D341Med (cell line): ENCODE results near the gene STK31.
A peak's percentile ranks its signal among the peaks of the same experiment; 100 is the strongest.
"Not testable (repeated sequence)": the region's sequence is repeated elsewhere in the genome, so short reads cannot be mapped to it uniquely, and the experiment has no call there.

ENCODE experiments used
- DNase-seq: peaks from one replicate; pipeline ENCODE4 v3.0.0; 2012; ENCODE audit warnings: low spot score

Gene STK31

DNA sequence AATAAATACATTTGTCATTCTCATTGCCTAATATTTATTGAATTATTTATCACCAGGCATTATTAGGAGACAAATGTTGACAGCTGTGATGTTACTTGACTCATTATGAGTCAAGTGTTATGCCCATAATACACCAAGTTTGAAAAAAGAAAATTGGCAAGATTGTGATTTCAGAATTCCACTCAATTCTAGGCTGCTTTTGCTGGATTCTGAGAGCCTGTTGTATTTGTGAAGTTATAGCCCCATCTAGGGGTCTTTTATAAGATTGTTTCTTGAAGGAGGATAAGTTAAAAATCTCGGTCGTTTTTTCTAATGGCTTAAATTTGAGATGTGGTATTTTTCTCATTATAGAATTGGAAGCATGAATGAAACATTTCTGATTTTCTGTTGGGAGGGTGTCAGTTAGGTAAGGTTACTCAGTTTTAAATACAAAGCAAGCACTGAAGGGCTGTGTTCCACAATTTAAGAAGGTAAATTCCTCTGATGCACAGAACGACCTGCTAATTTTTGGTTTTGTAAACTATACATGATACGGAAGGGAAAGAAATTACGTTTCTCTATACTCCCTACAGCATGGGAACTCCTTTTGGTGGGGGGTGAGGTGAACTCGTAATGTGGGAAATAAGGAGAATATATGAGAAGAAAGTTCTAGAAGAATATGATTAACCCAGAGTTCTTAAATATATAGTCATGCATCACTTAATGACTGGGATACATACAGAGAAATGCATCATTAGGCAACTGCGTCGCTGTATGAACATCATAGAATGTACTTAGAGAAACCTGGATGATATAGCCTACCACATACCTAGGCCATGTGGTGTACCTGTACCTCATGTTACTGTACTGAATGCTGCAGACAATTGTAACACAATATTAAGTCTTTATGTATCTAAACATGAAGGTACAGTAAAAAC lies 2.6 kb downstream of the STK31 start:
- DNase-seq, result peak; percentile 40

DNA sequence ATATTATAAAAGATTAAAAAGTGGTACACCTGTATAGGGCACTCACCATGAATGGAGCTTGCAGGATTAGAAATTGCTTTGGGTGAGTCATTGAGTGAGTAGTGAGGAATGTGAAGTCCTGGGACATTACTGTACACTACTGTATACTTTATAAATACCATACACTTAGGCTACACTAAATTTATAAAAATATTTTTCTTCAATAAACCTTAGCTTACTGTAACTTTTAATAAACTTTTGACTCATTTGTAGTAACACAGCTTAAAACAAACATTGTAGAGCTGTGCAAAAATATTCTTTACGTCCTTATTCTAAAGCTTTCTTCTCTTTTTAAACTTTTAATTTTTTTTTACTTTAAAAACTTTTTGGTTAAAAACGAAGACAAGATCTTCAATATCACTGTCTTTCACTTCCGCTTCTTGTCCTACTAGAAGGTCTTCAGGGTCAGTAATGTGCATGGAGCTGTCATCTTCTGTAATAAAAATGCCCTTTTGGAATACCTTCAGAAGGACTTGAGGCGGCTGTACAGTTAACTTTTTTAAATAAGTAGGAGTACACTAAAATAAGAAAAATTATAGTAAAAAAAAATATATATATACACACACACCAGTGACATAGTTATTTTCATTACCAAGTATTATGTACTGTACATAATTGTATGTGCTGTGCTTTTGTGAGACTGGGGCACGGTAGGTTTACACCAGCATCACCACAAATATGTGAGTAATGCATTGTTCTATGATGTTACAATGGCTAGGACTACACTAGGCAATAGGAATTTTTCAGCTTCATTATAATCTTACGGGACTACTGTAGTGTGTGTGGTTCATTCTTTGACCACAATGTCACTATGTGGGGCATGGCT lies 3.5 kb downstream of the STK31 start:
- no peak for DNase-seq

DNA sequence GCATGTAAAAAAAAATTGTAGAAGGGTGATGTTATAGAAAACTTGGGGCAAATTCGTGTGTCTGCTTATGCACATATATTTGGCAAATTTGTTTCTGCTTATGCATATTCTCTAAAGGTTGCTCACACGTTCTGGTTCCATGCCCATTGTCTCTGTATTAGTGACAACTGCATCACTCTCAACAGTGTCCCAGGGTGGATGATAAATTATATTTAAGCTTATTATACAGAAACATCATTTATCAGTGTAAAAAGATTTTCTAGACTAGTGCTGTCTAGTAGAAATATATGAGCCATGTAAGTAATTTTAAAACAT lies 4.1 kb downstream of the STK31 start:
- no peak for DNase-seq

GRCh38 chr7:23714579-23714978 lies 4.6 kb downstream of the STK31 start:
- DNase-seq, result no peak

DNA sequence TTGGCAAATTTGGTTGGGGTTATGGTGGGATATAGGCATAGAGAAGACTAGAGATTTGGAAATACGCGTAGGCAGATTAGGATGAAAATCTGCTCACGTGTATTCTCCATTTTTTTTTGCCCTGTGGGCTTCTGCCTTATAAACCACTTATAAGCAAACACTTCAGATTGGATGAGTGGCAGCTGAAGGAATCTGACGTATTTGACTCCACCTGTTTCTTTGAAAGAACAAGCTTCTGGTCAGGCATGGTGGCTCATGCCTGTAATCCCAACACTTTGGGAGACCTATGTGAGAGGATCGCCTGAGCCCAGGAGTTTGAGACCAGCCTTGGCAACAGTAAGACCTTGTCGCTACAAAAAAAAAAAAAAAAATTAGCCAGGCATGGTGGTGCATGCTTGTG lies 5.1 kb downstream of the STK31 start:
- no peak for DNase-seq

DNA sequence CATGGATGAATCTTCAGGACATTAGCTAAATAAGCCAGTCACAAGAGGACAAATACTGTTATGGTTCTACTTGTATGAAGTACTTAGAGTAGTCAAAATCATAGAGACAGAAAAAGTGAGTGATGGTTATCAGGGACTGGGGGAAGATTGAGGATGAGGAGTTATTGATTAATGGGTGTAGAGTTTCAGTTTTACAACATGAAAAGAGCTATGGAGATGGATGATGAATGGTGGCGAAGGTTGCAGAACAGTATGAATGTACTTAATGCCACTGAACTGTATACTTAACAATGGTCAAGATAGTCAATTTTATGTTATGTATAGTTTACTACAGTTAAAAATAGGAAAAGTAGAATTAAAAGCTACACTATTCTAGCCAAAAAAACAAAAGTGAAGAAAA lies 7.8 kb downstream of the STK31 start:
- DNase-seq, result no peak

DNA sequence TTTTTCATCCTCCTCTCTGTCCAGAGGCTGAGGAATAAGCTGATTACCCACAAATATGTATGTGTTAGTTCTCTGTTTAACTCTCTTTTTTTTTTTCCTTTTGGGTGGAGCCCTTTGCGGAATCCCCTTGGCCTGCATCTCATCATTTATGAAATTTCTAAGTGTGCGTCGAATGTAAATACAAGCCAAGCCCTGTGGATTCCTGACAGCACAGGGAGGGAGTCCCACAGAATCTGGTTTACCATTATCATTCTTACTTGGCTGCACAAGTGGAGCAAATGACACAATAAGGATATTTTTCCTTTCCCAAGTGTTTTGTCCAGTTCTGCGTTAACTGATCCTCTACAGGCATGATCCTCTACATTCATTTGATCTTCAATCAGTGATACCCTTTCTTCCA lies 11.4 kb downstream of the STK31 start:
- no peak for DNase-seq

GRCh38 chr7:23722587-23723216 lies 12.7 kb downstream of the STK31 start:
- not testable (repeated sequence) for DNase-seq

DNA sequence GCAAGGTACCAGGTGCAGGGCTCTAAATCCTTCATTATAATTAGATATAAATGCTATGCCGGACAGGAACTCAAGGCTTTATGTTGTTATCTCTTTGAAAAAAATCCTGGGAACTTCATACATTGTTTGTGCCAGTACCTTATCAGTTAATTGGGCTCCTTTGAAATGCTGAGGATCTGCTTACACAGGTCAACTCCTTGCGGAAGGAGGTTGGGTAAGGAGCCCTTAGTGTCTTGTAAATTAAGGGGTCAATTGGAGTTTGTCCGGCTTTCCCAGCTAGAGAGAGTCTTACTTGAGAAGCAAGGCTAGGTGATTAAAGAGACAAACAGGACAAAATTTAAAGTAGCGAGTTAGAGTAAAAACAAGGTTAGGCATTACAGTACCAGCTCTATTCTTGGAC lies 14.1 kb downstream of the STK31 start:
- not testable (repeated sequence) for DNase-seq

- DNase-seq, result no peak
Measured at GRCh38 chr7:23742051-23742450, 32.0 kb downstream of the STK31 start.

DNA sequence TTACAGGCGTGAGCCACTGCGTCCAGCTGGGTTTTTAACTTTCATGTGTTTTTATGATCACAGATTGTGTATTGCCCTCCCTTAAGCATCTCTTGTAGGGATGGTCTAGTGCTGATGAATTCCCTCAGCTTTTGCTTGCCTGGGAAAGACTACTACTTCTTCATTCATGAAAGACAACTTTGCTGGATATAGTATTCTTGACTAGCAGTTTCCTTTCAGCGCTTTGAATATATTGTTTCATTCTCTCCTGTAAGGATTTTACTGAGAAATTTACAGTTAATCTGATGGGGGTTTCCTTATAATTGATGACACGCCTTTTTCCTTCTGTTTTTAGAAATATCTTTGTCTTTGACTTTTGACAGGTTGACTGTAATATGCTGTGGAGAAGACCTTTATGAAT lies 33.2 kb downstream of the STK31 start:
- DNase-seq, result no peak

DNA sequence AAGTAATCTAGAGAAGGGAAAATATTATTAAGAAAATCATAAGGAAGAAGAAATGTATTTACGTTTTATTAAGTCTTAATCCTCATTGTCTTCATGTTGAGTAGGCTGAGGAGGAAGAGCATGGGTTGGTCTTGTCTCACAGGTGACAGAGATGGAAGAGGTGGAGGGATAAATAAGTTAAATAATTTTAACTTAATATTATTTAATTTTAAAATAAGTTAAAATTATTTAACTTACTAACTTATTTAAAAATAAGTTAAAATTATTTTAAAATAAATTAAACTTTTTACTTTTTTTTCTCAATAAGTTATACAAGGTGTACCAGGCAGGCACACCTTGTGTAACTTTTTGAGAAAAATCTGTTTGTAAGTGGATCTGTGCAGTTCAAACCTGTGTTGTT lies 36.6 kb downstream of the STK31 start:
- no peak for DNase-seq

DNA sequence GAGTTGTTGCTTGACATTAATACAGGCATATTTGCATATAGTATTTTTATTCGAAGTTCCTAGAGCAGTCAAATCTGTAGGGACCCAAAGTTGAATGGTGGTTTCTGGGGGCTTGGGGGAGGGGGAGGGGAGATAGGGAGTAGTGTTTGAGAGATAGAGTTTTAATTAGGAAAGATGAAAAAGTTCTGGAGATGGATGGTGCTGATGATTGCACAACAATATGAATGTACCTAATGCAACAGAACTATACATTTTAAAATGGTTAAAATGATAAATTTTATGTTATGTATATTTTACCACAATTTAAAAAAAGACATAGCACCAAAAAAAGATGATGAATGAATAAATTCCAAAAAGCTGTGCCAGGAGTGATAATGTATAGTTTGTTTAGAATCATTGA lies 41.8 kb downstream of the STK31 start:
- DNase-seq, result no peak

GRCh38 chr7:23758839-23759238 lies 48.8 kb downstream of the STK31 start:
- DNase-seq, result not testable (repeated sequence)

- no peak for DNase-seq
Measured at GRCh38 chr7:23759671-23760391, 49.8 kb downstream of the STK31 start.

DNA sequence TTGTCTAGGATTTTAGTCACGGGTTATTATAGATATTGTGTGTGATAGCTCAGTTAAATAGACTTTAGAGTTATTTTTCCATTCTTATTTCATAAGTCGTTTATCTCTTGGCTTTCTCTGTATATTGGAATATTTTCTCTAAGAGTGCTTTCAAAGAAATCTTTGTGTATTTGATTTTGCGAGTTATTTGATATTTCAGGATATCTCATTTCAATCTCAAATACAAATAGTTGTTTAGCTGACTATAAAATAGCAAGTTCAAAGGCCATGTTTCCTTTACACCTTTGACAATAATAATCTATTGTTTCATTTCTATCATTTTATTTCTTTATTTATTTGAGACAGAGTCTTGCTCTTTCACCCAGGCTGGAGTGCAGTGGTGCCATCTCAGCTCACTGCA lies 55.9 kb downstream of the STK31 start:
- no peak for DNase-seq

- DNase-seq, result no peak
Measured at GRCh38 chr7:23767514-23767913, 57.5 kb downstream of the STK31 start.

GRCh38 chr7:23768022-23768421 lies 58.0 kb downstream of the STK31 start:
- DNase-seq, result no peak

DNA sequence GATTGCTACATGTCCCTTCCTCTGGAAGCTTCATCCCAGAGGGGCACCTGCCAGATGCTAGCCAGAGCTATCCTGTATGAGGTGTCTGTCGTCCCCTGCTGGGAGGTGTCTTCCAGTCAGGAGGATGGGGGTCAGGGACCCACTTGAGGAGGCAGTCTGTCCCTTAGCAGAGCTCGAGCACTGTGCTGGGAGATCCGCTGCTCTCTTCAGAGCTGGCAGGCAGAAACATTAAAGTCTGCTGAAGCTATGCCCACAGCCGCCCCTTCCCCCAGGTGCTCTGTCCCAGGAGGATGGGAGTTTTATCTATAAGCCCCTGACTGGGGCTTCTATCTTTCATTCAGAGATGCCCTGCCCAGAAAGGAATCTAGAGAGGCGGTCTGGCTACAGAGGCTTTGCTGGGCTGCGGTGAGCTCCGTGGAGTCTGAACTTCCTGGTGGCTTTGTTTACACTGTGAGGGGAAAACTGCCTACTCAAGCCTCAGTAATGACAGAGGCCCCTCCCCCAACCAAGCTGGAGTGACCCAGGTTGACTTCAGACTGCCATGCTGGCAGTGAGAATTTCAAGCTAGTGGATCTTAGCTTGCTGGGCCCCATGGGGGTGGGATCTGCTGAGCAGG lies 69.3 kb downstream of the STK31 start:
- not testable (repeated sequence) for DNase-seq

DNA sequence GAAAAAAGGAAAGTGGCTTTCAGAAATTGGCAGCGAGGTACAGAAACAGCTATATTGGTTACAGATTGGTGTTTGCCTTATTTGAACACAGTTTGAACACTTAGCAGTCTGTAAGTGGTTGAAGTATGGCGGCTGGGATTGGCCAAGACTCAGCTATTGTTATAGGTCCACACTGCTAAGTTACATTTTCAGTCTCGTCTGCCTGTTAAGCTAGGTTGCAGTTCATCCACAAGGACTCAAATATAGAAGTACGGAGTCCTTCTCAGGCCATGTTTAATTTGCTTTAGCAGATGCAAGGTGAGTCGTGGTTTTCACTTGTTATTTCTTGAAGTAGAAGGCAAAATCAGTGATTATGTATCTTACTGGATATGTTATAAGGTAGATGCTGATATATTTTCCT lies 73.1 kb downstream of the STK31 start:
- DNase-seq, result no peak

DNA sequence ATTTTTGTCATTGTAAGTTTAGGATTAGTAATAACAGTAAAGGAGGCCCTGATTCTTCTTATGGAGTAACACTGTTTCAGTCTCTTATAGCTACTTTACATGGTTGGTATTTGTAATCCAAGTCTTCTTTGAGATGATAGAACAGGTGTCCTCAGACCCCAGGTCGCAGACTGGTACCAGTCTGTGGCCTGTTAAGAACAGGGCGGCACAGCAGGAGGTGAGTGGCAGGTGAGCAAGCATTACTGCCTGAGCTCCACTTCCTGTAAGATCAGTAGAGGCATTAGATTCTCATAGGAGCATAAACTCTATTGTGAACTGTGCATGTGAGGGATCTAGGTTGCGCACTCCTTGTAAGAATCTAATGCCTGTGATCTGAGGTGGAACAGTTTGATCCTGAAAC lies 77.3 kb downstream of the STK31 start:
- DNase-seq, result no peak

GRCh38 chr7:23788843-23789242 lies 78.8 kb downstream of the STK31 start:
- no peak for DNase-seq
